ENCODE results near the gene COL4A4.

The COL4A4 gene

GRCh38 chr2:227148106-227148505 lies 15.9 kb downstream of the COL4A4 start:
- ChIA-PET CTCF (no interaction called here), POLR2A (no interaction called here)
- TF ChIP-seq ZNF146 (tag by site-specific recombination; IDR thresholded peaks at IDR 0.05) (peak; percentile 59; the same call in 1 of the 2 replicates), SCRT2 (tag by site-specific recombination; IDR thresholded peaks at IDR 0.05) (no peak)
- H3K4me1 ChIP-seq (ENCODE audit: control insufficient read depth, insufficient read depth, low read length): no peaks in the 10 kb centered on the region
- no peaks in the 10 kb centered on the region for H3K36me3 ChIP-seq (ENCODE audit: control insufficient read depth in 2 of 2, insufficient read depth in 1 of 2, low read length in 2 of 2)
- no peak overlapping the region for H3K27ac ChIP-seq (ENCODE audit: extremely low read depth, low read depth, low read length)
- H3K4me3 ChIP-seq (ENCODE audit: low read depth, low read length): no peak overlapping the region
- no peaks in the 10 kb centered on the region for H3K9me3 ChIP-seq (ENCODE audit: control insufficient read depth, insufficient read depth, low read depth, low read length)

- CTCF ChIA-PET: no interaction called here
These were observed 17.0 kb downstream of the COL4A4 start for GRCh38 chr2:227147023-227147422.

GRCh38 chr2:227146456-227146855 lies 17.5 kb downstream of the COL4A4 start:
- CTCF ChIA-PET: interaction anchor here (1.3 kb wide), 1 partner anchor 92 kb away, joined by 6 read pairs; no protein-coding TSS in a partner anchor
- TF ChIP-seq ZNF544 (tag by site-specific recombination; IDR thresholded peaks at IDR 0.05) (no peak), ZNF660 (tag by site-specific recombination; IDR thresholded peaks at IDR 0.05) (no peak), ZNF791 (tag by site-specific recombination; IDR thresholded peaks at IDR 0.05) (no peak), ZNF76 (tag by site-specific recombination; IDR thresholded peaks at IDR 0.05; ENCODE audit: borderline replicate concordance, low read depth) (no peak), ZNF707 (tag by site-specific recombination; IDR thresholded peaks at IDR 0.05) (no peak)
- POLR2A ChIA-PET: no interaction called here

More at GRCh38 chr2:227147023-227147422, 17.0 kb downstream of the COL4A4 start:
- POLR2A ChIA-PET: no interaction called here
- no peak for TF ChIP-seq ZNF148 (tag by site-specific recombination; IDR thresholded peaks at IDR 0.05; ENCODE audit: borderline replicate concordance)
- TF ChIP-seq ZBTB17 (tag by site-specific recombination; IDR thresholded peaks at IDR 0.05): no peak
- no peak for TF ChIP-seq ZNF335 (tag by site-specific recombination; conservative IDR thresholded peaks at IDR 0.05)
- no peak for TF ChIP-seq SCRT1 (tag by site-specific recombination; IDR thresholded peaks at IDR 0.05; ENCODE audit: borderline replicate concordance)
- TF ChIP-seq ZNF248 (tag by site-specific recombination; IDR thresholded peaks at IDR 0.05): no peak
- TF ChIP-seq ZNF837 (tag by site-specific recombination; IDR thresholded peaks at IDR 0.05): no peak
- TF ChIP-seq GLIS1 (tag by site-specific recombination; IDR thresholded peaks at IDR 0.05): no peak
- TF ChIP-seq ZNF544 (tag by site-specific recombination; IDR thresholded peaks at IDR 0.05): no peak
- TF ChIP-seq GLI4 (tag by site-specific recombination; IDR thresholded peaks at IDR 0.05): no peak
- TF ChIP-seq ZNF169 (tag by site-specific recombination; IDR thresholded peaks at IDR 0.05): no peak
- no peak for TF ChIP-seq ZBTB8A (tag by site-specific recombination; IDR thresholded peaks at IDR 0.05)
- H3K9me3 ChIP-seq (ENCODE audit: control insufficient read depth, insufficient read depth, low read depth, low read length): no peaks in the 10 kb centered on the region
- H3K27ac ChIP-seq (ENCODE audit: extremely low read depth, low read depth, low read length): no peak overlapping the region
- no peaks in the 10 kb centered on the region for H3K4me1 ChIP-seq (ENCODE audit: control insufficient read depth, insufficient read depth, low read length)
- H3K4me3 ChIP-seq (ENCODE audit: low read depth, low read length): no peak overlapping the region
- no peaks in the 10 kb centered on the region for H3K36me3 ChIP-seq (ENCODE audit: control insufficient read depth in 2 of 2, insufficient read depth in 1 of 2, low read length in 2 of 2)

GRCh38 chr2:227143895-227144294 lies 20.1 kb downstream of the COL4A4 start:
- POLR2A ChIA-PET: no interaction called here
- Histone ChIP-seq H3K4me3 (ENCODE audit: low read depth, low read length) (no peak overlapping the region), H3K9me3 (ENCODE audit: control insufficient read depth, insufficient read depth, low read depth, low read length) (no peaks in the 10 kb centered on the region), H3K4me1 (ENCODE audit: control insufficient read depth, insufficient read depth, low read length) (no peaks in the 10 kb centered on the region), H3K36me3 (ENCODE audit: control insufficient read depth in 2 of 2, insufficient read depth in 1 of 2, low read length in 2 of 2) (no peaks in the 10 kb centered on the region), H3K27ac (ENCODE audit: extremely low read depth, low read depth, low read length) (no peak overlapping the region)
- CTCF ChIA-PET: interaction anchor here (0.6 to 0.9 kb wide), 3 partner anchors 11 to 19 kb away, joined by 3 read pairs; no protein-coding TSS in a partner anchor
- TF ChIP-seq ZNF350 (tag by site-specific recombination; IDR thresholded peaks at IDR 0.05): no peak
- TF ChIP-seq ZFP41 (tag by site-specific recombination; IDR thresholded peaks at IDR 0.05; ENCODE audit: borderline replicate concordance): no peak
- no peak for TF ChIP-seq KLF1 (tag by site-specific recombination; IDR thresholded peaks at IDR 0.05)
- TF ChIP-seq ZIC2 (tag by site-specific recombination; IDR thresholded peaks at IDR 0.05): no peak
- no peak for TF ChIP-seq ZNF510 (tag by site-specific recombination; IDR thresholded peaks at IDR 0.05; ENCODE audit: insufficient replicate concordance)
- no peak for TF ChIP-seq ZNF830 (tag by site-specific recombination; IDR thresholded peaks at IDR 0.05; ENCODE audit: low read depth)
- TF ChIP-seq ZNF513 (tag by site-specific recombination; IDR thresholded peaks at IDR 0.05): no peak
- TF ChIP-seq ZNF202 (tag by site-specific recombination; IDR thresholded peaks at IDR 0.05; ENCODE audit: borderline replicate concordance): no peak
- TF ChIP-seq ZNF18 (tag by site-specific recombination; IDR thresholded peaks at IDR 0.05): no peak

More at GRCh38 chr2:227146456-227146855, 17.5 kb downstream of the COL4A4 start:
- Histone ChIP-seq H3K27ac (ENCODE audit: extremely low read depth, low read depth, low read length) (no peak overlapping the region), H3K36me3 (ENCODE audit: control insufficient read depth in 2 of 2, insufficient read depth in 1 of 2, low read length in 2 of 2) (no peaks in the 10 kb centered on the region), H3K4me3 (ENCODE audit: low read depth, low read length) (no peak overlapping the region), H3K9me3 (ENCODE audit: control insufficient read depth, insufficient read depth, low read depth, low read length) (no peaks in the 10 kb centered on the region), H3K4me1 (ENCODE audit: control insufficient read depth, insufficient read depth, low read length) (no peaks in the 10 kb centered on the region)

All from HEK293 (cell line).